ENCODE results near the gene ZNF175. TPM values are rescaled to one million over a fixed set of nuclear protein-coding genes. Genes with fewer than 3 reads are reported as not detected.

ZNF175 gene
- total RNA-seq, 1 donor from 2014 or later = 13.5 TPM

- DNase-seq (ENCODE audit: extremely low spot score, unreplicated experiment) = peak; percentile 75
- Mint-ChIP-seq H3K4me3 (ENCODE audit: unreplicated experiment) (peak overlapping the region; percentile 90), H3K4me1 (ENCODE audit: unreplicated experiment) (peaks cover 22% of the 10 kb centered on the region), H3K36me3 (ENCODE audit: unreplicated experiment) (peaks cover 3% of the 10 kb centered on the region), H3K27ac (ENCODE audit: unreplicated experiment) (peak overlapping the region; percentile 90), H3K27me3 (ENCODE audit: unreplicated experiment) (no peaks in the 10 kb centered on the region), H3K9me3 (ENCODE audit: unreplicated experiment) (peaks cover 17% of the 10 kb centered on the region)
- TF ChIP-seq CTCF (IDR thresholded peaks at IDR 0.05) = no peak
Measured at GRCh38 chr19:51593138-51593890, 22.2 kb downstream of the ZNF175 start.

- H3K9me3 Mint-ChIP-seq (ENCODE audit: unreplicated experiment) = peaks cover 12% of the 10 kb centered on the region
- DNase-seq (ENCODE audit: extremely low spot score, unreplicated experiment) = peak; percentile 99
- peak overlapping the region; percentile 90 for H3K27ac Mint-ChIP-seq (ENCODE audit: unreplicated experiment)
- peaks cover 3% of the 10 kb centered on the region for H3K36me3 Mint-ChIP-seq (ENCODE audit: unreplicated experiment)
- no peaks in the 10 kb centered on the region for H3K27me3 Mint-ChIP-seq (ENCODE audit: unreplicated experiment)
- no peak for TF ChIP-seq CTCF (IDR thresholded peaks at IDR 0.05)
- H3K4me1 Mint-ChIP-seq (ENCODE audit: unreplicated experiment) = peaks cover 22% of the 10 kb centered on the region
- peak overlapping the region; percentile 90 for H3K4me3 Mint-ChIP-seq (ENCODE audit: unreplicated experiment)
Measured at GRCh38 chr19:51593969-51594773, 23.1 kb downstream of the ZNF175 start.

GRCh38 chr19:51594774-51595109 lies 23.7 kb downstream of the ZNF175 start:
- no peaks in the 10 kb centered on the region for H3K36me3 Mint-ChIP-seq (ENCODE audit: unreplicated experiment)
- H3K9me3 Mint-ChIP-seq (ENCODE audit: unreplicated experiment) = peaks cover 8% of the 10 kb centered on the region
- peak overlapping the region; percentile 90 for H3K27ac Mint-ChIP-seq (ENCODE audit: unreplicated experiment)
- TF ChIP-seq CTCF (IDR thresholded peaks at IDR 0.05) = no peak
- H3K4me1 Mint-ChIP-seq (ENCODE audit: unreplicated experiment) = peaks cover 22% of the 10 kb centered on the region
- no peak for DNase-seq (ENCODE audit: extremely low spot score, unreplicated experiment)
- H3K4me3 Mint-ChIP-seq (ENCODE audit: unreplicated experiment) = peak overlapping the region; percentile 90
- H3K27me3 Mint-ChIP-seq (ENCODE audit: unreplicated experiment) = no peaks in the 10 kb centered on the region

GRCh38 chr19:51595190-51596175 lies 24.4 kb downstream of the ZNF175 start:
- Mint-ChIP-seq H3K9me3 (ENCODE audit: unreplicated experiment) (peaks cover 8% of the 10 kb centered on the region), H3K4me1 (ENCODE audit: unreplicated experiment) (peaks cover 22% of the 10 kb centered on the region), H3K27me3 (ENCODE audit: unreplicated experiment) (no peaks in the 10 kb centered on the region), H3K4me3 (ENCODE audit: unreplicated experiment) (peak overlapping the region; percentile 90), H3K36me3 (ENCODE audit: unreplicated experiment) (no peaks in the 10 kb centered on the region), H3K27ac (ENCODE audit: unreplicated experiment) (peak overlapping the region; percentile 90)
- DNase-seq (ENCODE audit: extremely low spot score, unreplicated experiment) = peak; percentile 68
- no peak for TF ChIP-seq CTCF (IDR thresholded peaks at IDR 0.05)

All from osteocyte (in vitro differentiated cells).